ENCODE results near the gene FARP1. TPM values are rescaled to one million over a fixed set of nuclear protein-coding genes. Genes with fewer than 3 reads are reported as not detected.

Gene FARP1
- total and polyA plus RNA-seq, 2 of the 13 experiments (the other 11 are each of a cell fraction or from before 2014, with no cell fraction given) = 70.6 to 126 TPM

DNA sequence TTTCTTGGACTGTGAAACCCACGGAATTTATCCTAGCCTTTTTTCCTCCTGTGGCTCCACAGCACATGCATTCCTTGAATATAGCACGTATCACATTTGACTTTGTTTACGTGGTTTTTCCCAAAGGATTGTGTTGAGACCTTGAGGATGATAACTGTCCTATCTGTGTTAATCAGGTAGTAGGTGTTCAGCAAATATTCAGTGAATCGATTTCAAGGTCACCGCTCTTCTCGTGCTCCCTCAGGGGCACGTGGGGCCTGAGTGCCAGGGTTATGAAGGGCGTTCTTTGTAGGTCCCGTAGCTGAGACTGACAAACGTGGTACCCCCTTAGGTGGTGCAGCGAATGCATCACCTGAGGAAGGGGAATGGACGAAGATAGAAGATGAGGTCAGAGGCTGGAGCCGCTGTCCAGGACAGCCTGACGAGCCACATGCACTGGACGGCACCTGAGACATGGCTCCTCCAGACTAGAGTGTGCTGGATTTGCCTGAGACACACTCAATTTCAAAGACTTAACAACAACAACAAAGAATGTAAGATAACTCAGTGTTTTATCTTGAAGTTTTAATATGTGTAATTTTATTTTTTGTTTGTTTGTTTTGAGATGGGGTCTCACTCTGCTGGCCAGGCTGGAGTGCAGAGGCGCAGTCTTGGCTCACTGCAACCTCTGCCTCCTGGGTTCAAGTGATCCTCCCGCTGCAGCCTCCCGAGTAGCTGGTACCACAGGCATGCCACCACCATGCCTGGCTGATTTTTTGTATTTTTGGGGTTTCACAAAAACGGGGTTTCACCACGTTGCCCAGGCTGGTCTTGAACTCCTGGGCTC lies 165.4 kb downstream of the FARP1 start (continued):
- TF ChIP-seq NCOR1 (IDR thresholded peaks at IDR 0.05; ENCODE audit: borderline replicate concordance, low read length) (no peak), ZNF766 (CRISPR knock-in tag; IDR thresholded peaks at IDR 0.05; ENCODE audit: borderline replicate concordance) (no peak), KMT2A (CRISPR knock-in tag; IDR thresholded peaks at IDR 0.05) (peak; percentile 30; the same call in 1 of the 2 replicates), RBFOX2 (IDR thresholded peaks at IDR 0.05; ENCODE audit: low read depth, low read length) (no peak), ATAD3A (CRISPR knock-in tag; IDR thresholded peaks at IDR 0.05) (no peak), CEBPB (IDR thresholded peaks at IDR 0.05; ENCODE audit: borderline replicate concordance, low read depth, low read length) (no peak), ZNF138 (CRISPR knock-in tag; IDR thresholded peaks at IDR 0.05; ENCODE audit: low read depth) (no peak), RORA (CRISPR knock-in tag; IDR thresholded peaks at IDR 0.05) (no peak), ZNF660 (CRISPR knock-in tag; IDR thresholded peaks at IDR 0.05; ENCODE audit: borderline replicate concordance, low read depth) (no peak), ZNF841 (CRISPR knock-in tag; IDR thresholded peaks at IDR 0.05; ENCODE audit: borderline replicate concordance) (no peak), HNF4G (IDR thresholded peaks at IDR 0.05; ENCODE audit: borderline replicate concordance, low read depth, low read length) (no peak), HNF4G (CRISPR knock-in tag; IDR thresholded peaks at IDR 0.05; ENCODE audit: borderline replicate concordance, low read depth) (no peak), ZNF850 (CRISPR knock-in tag; conservative IDR thresholded peaks at IDR 0.05) (no peak), ZNF121 (CRISPR knock-in tag; IDR thresholded peaks at IDR 0.05) (peak; percentile 87), MATR3 (CRISPR knock-in tag; IDR thresholded peaks at IDR 0.05) (no peak), PITX1 (CRISPR knock-in tag; IDR thresholded peaks at IDR 0.05) (peak; percentile 57; the same call in 1 of the 2 replicates), POLR2A (IDR thresholded peaks at IDR 0.05; ENCODE audit: insufficient read depth in 1 of 2, low read depth in 2 of 2, low read length in 2 of 2) (no peak), KLF9 (CRISPR knock-in tag; IDR thresholded peaks at IDR 0.05; ENCODE audit: low read depth) (no peak), ATF6 (CRISPR knock-in tag; conservative IDR thresholded peaks at IDR 0.05) (no peak), CENPT (CRISPR knock-in tag; IDR thresholded peaks at IDR 0.05; ENCODE audit: low read depth) (no peak), PRPF4 (IDR thresholded peaks at IDR 0.05; ENCODE audit: low read depth, low read length, poor library complexity, severe bottlenecking) (no peak), STAG1 (CRISPR knock-in tag; IDR thresholded peaks at IDR 0.05) (0 out of 2 replicates have a peak, but pooled peaks have one; percentile 8), TBX2 (CRISPR knock-in tag; IDR thresholded peaks at IDR 0.05; ENCODE audit: borderline replicate concordance) (peak; percentile 87), KDM3A (CRISPR knock-in tag; IDR thresholded peaks at IDR 0.05; ENCODE audit: low read depth) (0 out of 2 replicates have a peak, but pooled peaks have one; percentile 33), ZNF562 (CRISPR knock-in tag; IDR thresholded peaks at IDR 0.05; ENCODE audit: borderline replicate concordance) (no peak)

Data from HepG2 (cell line).